ENCODE results near the gene TULP4.
"Not testable (repeated sequence)": the region's sequence is repeated elsewhere in the genome, so short reads cannot be mapped to it uniquely, and the experiment has no call there.

Gene TULP4

DNA sequence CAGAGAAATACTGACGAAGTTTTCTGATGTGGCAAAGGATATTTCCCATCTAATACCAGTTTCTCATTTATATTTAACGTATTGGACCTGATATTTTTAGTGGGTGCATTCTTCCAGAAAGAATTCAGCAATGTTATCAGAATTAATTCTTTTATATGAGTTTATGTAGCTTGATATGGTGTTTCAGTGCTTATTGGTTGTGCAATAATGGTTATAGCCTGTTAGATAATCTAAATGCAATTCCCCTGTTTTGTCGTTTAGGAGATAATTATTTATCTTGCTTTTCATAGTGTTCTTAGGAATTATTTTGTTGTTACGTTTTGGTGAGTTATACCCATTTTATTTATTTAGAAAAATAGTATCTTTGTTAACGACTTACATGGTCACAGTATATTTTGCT lies 196.2 kb downstream of the TULP4 start:
- no peak for DNase-seq

DNA sequence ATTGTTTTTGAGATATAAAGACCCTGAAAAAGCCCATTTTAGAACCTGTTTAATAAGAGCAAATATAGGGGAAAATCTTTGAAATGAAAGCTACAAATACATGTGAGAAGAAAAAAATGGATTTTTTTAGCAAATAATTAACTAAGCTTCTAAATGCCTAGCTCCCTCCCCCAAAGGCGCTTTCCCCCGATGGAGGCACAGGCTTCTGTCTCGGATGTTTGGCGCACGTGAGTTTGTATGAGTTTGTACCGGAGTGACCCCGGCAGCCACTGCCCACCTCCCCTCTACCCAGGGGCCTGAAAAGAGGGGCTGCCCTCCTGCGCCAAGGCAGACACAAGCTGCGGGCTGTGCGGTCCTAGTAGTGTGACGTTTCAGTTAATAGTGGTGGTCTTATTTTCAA lies 197.2 kb downstream of the TULP4 start:
- no peak for DNase-seq

DNA sequence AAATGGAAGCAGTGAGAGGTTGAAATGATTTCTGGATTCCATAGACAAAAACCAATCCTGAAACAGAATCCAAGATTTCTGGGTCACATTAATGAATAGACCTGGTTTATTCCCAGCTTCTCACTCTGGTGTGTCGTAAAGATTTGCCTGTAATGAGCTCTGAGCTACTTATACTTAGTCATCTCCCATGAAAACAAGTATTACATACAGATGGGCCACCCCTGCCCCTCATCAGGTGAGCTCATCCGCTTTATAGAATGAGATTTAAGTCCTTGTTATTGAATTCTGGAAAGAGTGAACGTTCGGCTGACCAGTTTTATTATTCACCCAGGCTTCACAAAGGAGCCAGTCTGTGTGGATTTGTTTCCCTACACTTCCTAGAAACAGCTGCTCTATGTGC lies 200.5 kb downstream of the TULP4 start:
- no peak for DNase-seq

DNA sequence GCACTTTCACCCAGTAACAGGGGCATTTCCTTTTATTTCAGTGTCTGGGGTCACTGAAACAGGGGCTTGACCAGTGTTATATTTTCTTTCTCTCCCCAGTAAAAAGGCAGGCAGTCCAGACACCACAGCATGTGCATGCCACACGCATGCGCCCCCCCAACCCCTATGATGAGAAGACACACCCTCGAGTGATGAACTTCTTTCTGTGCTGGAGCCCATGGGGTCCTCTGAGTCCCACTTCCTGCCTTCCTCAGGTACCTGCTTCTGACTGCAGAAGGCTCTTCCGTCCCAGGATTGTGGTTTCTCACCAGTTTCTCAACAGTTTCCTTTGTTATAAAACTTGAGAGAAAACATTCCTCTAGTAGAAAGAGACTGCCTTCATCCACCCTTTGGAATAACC lies 201.9 kb downstream of the TULP4 start:
- no peak for DNase-seq

DNA sequence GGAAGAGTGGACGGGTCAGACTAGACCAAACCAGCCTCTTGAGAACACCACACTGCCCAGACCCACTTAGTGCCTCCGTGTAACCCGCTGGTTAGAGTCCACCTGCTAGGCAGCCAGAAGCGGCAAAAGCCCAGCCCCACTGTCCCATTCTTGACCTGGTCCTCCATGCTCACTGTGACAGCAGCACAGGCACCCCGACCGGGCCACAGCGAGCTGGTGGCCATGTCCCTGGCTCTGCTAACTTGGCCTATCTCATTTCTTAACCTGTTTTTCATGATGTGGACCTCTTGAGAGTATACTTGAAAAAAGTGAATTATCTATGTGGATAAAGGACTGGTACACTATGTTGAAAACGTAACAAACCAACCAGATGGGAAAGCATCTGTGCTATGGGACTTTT lies 202.7 kb downstream of the TULP4 start:
- DNase-seq: no peak

DNA sequence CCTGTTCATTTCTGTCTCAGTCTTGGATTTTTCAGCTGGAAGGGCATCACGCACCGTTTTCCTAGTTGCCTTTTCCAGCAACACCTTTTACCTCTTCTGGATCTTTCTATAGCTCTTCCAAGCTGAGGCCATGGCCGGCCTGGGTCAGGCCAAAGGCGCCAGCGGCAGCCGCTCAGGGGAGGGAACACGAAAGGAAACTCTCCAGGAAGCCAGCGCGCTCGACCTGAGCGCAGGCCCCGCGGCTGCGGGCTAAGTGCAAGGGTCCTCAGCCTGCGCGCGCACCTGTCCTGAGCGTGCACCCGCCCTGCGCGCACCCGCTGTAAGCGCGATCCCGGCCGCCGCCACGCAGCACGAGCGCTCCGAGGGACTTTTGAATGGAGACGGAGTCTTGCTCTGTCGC lies 203.8 kb downstream of the TULP4 start:
- DNase-seq: no peak

DNA sequence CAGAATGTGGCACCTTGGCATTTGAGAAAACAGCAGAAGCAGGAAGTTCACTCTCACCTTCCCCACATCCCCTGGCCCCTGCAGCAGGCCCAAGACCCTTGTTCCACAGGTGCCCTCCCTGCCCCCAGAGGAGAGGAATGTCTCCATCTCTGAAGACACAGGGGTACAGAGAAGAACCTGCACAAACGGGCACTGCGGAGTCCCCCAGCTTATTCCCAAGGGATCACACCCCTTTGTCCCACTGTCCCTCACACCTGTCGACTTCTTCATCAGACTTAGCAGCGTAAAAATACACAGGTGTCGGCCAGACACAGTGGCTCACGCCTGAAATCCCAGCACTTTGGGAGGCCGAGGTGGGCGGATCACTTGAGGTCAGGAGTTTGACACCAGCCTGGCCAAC lies 204.8 kb downstream of the TULP4 start:
- DNase-seq: no peak

DNA sequence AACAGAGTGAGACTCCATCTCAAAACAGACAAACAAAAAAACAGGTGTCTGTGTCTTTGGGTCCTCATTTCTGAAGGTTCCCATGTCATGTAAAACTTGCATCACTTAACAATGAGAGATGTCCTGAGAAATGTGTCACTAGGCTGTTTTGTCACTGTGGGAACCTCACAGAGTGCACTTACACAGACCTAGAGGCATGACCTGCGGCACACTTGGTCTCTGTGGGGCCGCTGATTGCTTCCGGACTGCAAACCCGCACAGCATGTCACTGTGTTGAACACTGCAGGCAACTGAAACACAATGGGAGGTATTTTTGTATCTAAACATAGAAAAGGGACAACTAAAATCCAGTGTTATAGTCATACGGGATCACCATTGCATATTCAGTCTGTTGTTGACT lies 205.3 kb downstream of the TULP4 start:
- DNase-seq: no peak

DNA sequence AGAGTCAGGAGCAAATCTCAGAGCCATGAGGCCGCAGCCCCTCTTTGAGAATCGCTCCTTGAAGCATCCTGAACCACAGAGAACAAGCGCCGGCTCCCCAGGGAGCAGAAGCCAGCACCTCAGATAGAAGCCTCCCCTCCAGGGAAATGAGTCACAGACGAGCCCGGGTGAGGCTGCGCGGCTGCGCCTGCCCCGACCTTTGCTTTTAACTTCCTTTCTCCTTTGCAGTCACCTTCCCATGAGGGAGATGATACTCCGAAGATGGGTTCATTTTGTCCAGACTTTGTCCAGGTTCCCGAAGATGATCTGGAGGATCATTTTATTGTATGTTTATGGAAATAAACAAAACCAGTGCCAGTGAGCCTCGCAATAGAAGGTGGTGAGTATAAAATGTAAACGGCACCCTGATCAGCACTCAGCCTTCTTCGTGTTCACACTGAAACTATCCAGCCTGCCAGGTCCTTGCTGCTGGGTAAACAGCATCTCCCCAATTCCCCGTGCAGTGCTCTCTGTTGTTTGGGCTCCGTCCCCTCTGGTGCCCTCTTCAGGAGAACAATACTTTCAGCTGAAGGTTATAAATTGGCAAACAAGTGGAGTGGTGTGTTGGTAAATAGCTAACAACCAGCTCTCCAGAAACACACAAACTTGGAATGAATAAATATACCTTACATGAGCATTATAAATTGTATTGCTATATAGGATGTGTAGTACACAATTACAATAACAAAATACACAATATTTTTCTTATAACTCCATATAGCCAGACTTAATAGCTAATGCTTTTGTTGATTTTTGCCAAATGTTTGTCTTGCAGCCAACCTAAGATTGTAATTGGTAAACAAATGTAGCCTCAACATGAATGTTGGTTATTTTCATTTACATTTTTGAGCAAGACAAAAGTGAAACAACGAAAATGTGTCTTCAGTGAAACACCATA lies 206.2 kb downstream of the TULP4 start:
- peak; percentile 36 to 76 for DNase-seq

DNA sequence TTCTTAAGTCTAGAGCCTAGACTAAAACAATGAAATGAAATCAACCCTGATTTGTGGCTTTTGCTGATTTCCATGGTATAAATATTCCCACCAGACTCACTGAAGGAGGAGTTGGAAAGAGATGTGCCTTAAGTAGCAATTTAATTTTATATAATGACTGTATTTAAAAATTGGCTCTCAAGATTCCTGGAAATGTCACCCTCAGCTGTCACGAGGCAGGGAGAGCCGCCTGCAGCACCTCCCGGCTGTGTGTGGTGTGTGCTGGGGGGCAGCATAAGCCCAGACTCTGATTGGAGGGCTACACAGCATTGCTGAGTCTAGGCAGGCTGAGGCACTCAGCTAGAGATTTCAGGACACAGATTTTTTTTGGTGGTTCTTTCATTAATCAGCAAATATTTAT lies 207.0 kb downstream of the TULP4 start:
- DNase-seq: no peak

DNA sequence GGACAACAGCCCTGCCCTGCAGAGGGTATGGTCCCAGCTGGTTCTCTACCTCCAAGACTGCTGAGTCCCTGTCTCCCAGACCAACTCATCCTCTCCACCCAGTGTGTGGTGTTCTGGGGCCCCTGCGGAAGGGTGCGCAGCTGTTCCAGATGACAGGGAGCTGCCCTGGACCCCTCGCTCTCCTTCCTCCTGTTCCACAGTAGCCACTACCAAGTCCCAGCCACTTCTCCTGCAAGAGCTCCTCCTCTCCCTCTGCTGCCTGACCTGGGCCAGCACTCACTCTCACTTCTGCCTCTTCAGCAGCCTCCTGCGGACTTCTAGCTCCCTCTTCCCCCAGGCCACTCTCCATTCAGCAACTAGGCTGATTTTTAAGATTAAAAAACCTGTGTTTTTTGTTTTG lies 207.5 kb downstream of the TULP4 start:
- DNase-seq: no peak

DNA sequence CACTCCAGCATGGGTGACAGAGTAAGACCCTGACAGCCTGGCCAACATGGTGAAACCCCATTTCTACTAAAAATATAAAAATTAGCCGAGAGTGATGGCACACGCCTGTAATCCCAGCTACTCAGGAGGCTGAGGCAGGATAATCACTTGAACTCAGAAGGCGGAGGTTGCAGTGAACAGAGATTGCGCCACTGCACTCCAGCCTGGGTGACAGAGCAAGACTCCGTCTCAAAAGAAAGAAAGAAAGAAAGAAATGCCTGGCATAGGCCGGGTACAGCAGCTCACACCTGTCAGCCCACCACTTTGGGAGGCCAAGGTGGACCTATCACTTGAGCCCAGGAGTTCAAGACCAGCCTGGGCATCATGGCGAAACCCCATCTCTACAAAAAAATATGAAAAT lies 208.7 kb downstream of the TULP4 start:
- DNase-seq: not testable (repeated sequence)

DNA sequence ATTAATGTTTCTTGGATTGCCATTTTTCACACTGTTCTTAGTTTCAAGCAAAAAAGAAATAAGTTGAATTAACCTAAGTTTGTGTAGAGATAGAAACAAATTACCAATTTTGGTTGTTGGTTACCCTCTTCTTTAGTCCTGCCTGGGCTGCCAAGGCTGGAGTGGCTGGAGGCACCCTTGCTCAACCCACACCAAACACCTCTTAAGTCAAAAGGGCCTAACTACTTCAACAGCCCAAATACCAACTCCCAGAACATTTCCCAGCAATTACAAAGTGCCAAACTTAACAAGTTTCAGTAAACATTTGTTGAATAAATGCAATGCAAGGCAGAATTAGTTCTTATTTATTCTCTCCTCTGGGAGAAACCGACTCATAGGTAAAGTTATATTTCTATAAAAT lies 209.5 kb downstream of the TULP4 start:
- no peak for DNase-seq

DNA sequence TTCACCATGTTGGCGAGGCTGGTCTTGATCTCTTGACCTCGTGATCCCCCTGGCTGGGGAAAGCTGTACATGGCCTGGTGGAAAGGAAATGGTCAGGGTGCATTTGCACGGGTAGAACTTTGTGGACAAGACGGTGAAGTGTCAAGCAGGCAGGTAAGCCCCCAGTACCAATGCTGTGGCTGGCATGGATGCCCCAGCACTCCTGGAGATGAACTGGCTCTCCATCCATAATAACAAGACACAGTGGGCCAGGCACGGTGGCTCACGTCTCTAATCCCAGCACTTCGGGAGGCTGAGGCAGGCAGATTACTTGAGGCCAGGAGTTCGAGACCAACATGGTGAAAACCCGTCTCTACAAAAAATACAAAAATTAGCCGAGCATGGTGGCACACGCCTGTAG lies 210.4 kb downstream of the TULP4 start:
- no peak for DNase-seq

DNA sequence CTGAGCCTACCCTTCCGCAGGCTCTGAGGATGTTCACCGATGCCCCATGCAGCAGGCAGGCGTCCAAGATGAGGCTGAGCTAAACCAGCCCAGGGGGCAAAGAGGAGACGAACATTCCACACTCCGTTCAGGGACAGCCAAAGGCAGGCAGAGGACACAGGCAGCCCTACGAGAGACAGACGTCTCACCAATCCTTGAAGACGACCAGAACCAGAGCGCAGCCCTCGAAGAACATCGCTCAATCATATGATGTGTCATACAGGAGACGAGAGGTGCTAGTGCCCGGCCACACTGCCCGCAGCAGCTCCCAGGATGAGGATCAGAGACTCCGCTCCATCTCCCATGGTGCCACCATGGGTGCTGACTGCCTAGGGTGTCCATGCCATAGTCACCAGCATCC lies 212.0 kb downstream of the TULP4 start:
- DNase-seq: no peak

DNA sequence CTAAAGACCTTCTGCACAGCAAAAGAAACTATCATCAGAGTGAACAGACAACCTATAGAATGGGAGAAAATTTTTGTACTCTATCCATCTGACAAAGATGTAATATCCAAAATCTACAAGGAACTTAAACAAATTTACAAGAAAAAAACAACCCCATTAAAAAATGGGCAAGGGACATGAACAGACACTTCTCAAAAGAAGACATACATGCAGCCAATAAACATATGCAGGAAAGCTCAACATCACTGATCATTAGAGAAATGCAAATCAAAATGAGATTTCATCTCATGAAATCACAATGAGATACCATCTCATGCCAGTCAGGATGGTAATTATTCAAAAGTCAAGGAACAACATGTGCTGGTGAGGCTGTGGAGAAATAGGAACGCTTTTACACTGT lies 215.6 kb downstream of the TULP4 start:
- not testable (repeated sequence) for DNase-seq

DNA sequence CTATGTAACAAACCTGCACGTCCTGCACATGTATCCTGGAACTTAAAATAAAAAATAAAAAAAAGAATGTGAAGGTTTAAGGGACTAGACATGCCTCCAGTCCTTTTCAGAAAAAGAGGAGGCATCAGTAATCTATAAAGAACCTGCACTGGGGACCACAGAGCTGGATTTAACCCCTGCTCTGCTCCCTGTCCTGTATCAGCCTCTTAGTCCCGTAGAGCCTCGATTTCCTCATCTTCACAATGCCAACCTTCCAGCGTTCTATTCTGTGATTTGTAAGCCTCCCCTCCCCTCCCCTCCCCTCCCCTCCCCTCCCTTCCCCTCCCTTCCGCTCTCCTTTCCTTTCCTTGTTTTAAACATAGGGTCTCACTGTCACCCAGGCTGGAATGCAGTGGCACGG lies 216.6 kb downstream of the TULP4 start:
- no peak for DNase-seq

DNA sequence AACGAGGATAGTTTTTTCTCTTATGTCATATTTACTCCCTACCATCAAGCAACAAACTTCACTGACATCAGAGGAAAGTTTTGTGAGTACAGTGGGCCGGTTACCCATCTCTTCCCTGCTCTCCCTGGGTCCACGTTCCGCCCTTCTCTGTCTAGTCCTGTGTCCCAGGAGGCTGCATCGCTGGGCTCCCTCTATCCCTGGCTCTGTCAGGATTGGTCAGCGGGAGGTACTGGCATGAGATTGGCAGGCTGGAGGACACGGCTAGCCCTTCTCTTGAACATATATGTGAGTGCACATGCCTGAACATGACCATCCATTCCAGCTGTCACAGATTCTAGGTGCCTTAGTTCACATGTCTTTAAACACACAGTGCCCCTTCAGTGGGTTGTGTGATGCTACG lies 217.4 kb downstream of the TULP4 start:
- DNase-seq: no peak

DNA sequence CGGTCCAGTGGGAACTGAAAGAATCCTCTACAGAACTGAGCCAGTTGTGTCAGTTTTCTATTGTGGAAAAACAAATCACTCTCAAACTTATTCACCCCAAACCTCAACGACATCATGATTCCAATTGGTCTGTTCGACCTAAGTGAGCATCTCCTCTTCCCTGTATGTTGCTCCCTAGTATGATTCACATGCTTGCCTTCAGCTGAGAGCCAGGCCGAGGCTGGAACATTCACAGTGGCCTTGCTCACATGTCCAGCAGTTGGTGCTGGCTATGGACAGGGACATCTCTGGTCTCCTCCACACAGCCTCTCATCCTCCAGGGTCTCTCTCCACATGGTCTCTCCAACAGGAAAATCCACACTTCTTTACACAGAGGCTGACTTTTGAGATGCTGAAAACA lies 219.3 kb downstream of the TULP4 start:
- DNase-seq: no peak

DNA sequence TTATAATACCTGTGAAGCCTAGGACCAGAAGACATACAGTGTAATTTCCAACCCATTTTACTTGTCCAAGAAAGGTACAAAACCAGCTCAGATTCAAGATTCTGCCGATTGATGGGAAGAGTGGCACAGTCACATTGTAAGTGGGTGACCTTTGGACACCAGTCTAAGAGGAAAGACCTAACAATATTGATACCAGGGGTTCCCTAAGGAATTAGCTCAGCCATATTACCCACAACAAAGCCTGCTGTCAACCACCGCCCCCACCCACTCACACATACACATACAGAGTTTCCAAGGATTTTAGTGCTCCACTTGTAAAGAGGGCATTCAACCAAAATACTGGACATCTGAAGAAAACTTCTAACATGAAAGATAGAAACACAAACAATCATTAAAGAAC lies 219.7 kb downstream of the TULP4 start:
- DNase-seq: no peak

DNA sequence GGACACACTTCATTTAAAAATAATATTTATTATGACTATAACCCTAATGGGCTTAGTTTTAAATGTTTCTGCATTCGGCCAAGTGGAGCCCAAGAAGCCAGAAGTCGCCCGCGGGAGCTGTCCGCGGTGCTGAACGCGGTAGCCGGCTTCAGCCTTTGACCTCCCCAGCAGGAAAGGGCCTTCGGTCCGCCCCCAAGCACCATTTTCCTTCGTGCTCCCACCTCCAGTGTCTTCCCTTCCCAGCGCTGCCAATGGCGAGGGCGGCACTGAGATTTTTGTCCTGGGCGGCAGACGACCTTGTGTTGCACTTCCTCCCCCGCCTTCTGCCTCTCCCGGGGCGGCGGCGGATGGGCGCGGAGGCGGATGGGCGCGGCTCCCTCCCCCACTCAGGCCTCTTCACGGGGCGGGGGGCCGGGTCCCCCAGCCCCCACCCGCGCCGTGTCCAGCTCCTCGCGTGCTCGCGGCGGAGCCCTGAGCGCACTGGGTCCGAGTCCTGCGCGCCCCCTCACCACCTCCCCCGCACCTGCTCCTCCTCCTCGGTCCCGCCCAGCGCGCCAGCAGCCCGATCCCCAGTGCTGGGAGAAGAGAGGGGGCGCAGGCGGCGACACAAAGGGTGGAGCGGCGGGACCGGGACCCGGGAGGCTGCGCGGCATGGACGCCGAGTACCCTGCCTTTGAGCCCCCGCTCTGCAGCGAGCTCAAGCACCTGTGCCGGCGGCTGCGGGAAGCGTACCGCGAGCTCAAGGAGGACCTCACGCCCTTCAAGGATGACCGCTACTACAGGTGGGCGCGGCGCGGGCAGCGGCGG lies 224.0 kb downstream of the TULP4 start:
- DNase-seq: peak; percentile 11 to 23

DNA sequence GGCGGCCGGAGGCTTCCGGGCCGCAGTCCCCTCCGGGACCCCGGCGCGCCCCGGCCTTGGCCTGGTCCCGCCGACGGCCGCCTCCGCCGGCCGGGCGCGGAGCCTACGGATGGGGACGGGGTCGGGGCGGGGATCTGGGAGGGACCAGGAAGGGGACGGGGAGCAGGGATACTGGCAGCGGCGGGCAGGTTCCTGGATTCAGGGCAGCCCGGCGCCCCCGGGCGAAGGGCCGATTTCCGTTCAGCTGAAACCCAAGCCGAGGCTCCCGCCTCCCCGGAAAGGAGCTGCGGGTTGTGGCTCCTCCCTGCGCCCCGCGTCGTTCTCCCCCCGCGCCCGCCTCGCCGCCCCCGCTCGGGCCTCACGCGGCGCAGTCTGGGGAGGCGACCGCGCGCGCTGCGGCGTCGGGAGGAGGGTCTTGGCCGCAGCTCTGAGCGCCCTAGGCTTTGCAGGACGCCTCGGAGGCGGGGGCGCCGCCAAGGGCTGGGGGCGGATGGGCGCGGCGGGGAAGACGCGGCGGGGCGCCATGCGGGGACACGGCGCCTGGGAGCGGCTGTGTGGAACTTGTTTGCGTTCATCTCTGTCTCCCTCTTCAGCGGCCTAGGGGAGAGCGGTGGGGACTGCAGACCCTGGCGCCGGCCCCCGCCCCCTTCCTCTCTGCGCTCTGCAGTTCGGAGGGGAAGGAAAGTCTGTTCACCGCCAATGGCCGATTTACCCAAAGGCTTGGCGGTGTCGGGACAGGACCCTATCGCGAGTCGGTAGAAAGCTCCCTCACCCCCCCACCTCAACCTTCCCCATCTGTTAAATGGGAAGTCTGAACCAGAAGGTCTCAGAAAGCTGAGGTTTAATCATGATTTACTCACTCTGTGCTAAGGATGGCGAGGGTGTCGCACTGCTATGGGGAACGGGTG lies 224.9 kb downstream of the TULP4 start:
- peak in 1 of 2 experiments; percentile 8 for DNase-seq

DNA sequence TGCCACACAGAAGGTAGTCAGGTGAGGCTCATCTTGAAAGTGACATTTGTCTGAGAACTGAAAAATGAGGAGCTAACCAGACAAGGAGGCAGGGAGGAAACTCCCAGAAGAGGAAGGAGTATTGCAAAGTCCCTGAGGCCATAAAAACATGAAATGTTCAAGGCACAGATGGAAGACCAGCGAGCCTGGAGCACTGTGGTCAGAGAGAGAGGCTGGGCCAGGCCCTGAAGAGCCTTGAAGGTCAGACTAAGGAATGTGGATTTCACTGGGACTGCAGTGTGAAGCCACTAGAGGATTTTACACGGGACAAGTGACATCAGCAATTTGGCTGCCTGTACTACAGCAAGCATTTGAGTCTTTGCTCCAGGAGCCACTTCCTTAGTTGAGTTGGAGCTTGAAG lies 226.5 kb downstream of the TULP4 start:
- no peak for DNase-seq

All from SW 1271 (cell line).